Activated T-helper 17 cell treated with anti-CD3 and anti-CD28 coated beads, Interleukin-2, amount 50 U/mL, for 72 hours (primary cell): ENCODE data around the gene PRKCE. TPM values are rescaled to one million over a fixed set of nuclear protein-coding genes. Genes with fewer than 3 reads are reported as not detected.

Experiments used
- ATAC-seq: fragments of 150-1000 bp; cut with Tn5 transposase; replicated peaks from 2 replicates; pipeline ENCODE4 v1.10.0; 2021; ENCODE audit warnings: mild to moderate bottlenecking, moderate library complexity
- H3K27ac Mint-ChIP-seq: one replicate; pipeline ENCODE4 v1.8.0; 2022; ENCODE audit warnings: mixed read lengths
- H3K27me3 Mint-ChIP-seq: one replicate; pipeline ENCODE4 v1.8.0; 2022; ENCODE audit warnings: mixed read lengths
- H3K36me3 Mint-ChIP-seq: one replicate; pipeline ENCODE4 v1.8.0; 2022; ENCODE audit warnings: low read depth, mild to moderate bottlenecking, mixed read lengths
- H3K4me1 Mint-ChIP-seq: one replicate; pipeline ENCODE4 v1.8.0; 2022; ENCODE audit warnings: mixed read lengths
- H3K4me3 Mint-ChIP-seq: one replicate; pipeline ENCODE4 v1.8.0; 2022; ENCODE audit warnings: mild to moderate bottlenecking, mixed read lengths
- H3K9me3 Mint-ChIP-seq: one replicate; pipeline ENCODE4 v1.8.0; 2022; ENCODE audit warnings: mixed read lengths
- total RNA-seq, 2 donors: library from RNA; stranded (reverse); gene quantifications; one replicate each; pipeline ENCODE4 v1.2.3, GENCODE V29; 2022

The PRKCE gene
- 10 to 100 TPM; 15.9 to 16.6 TPM for total RNA-seq

GRCh38 chr2:45651415-45652089 lies at the start of gene PRKCE:
TSS of gene PRKCE (plus strand) at chr2:45651675.
- Mint-ChIP-seq H3K36me3 (peaks cover 18% of the 10 kb centered on the region), H3K4me3 (peak within 1 kb of the TSS; percentile 86), H3K9me3 (no peaks in the 10 kb centered on the region), H3K4me1 (peaks cover 17% of the 10 kb centered on the region), H3K27ac (peak within 1 kb of the TSS; percentile 89), H3K27me3 (no peaks in the 10 kb centered on the region)
- peak; percentile 28 for ATAC-seq

GRCh38 chr2:45602624-45603023 lies 48.9 kb upstream of the PRKCE start:
- Mint-ChIP-seq H3K4me3 (no peak overlapping the region), H3K27ac (no peak overlapping the region), H3K9me3 (no peaks in the 10 kb centered on the region), H3K4me1 (no peaks in the 10 kb centered on the region), H3K27me3 (no peaks in the 10 kb centered on the region), H3K36me3 (peaks cover 74% of the 10 kb centered on the region)
- ATAC-seq = no peak

DNA sequence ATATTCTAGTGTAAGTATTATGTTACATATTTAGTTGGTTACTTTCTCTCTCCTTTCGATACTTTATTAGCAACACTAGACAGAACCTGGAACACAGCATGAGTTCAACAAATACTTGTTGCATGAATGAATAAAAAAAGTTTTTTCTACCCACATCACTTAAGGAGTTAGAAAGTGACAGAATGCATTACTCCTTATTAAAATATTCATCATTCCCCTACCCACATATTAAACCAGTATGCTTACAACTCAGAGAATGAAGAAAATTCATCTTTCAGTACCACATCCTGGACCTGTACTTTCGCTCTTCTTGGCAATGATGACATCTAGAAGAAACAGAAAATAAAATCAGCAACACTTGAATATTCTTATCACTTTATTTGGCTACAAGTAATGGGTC lies 46.4 kb upstream of the PRKCE start:
- Mint-ChIP-seq H3K9me3 (no peaks in the 10 kb centered on the region), H3K27me3 (no peaks in the 10 kb centered on the region), H3K27ac (no peak overlapping the region), H3K4me3 (no peak overlapping the region), H3K4me1 (peaks cover 10% of the 10 kb centered on the region), H3K36me3 (peaks cover 49% of the 10 kb centered on the region)
- ATAC-seq = no peak

- Mint-ChIP-seq H3K27me3 (no peaks in the 10 kb centered on the region), H3K9me3 (no peaks in the 10 kb centered on the region), H3K27ac (no peak overlapping the region), H3K4me1 (peaks cover 10% of the 10 kb centered on the region), H3K36me3 (peaks cover 32% of the 10 kb centered on the region), H3K4me3 (no peak overlapping the region)
- no peak for ATAC-seq
Measured at GRCh38 chr2:45606796-45607195, 44.7 kb upstream of the PRKCE start.

DNA sequence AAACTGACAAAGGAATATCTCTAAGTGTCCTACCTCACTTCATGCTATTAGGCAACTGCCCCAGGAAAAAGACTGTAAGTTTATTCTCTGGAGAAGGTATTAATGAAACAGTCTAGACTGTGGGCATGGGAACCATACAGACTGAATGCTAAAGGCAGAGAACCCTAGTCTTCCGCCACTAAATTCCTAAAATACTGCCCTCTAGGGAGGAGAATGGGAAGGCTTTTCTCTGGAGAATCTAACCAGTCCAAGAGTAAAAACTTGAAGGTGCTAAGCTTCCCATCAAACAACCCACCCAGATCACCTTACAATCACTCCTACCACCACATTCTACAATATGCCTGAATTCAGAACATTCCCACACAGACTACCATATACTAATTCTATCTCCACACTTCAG lies 43.8 kb upstream of the PRKCE start:
- Mint-ChIP-seq H3K4me1 (peaks cover 10% of the 10 kb centered on the region), H3K4me3 (no peak overlapping the region), H3K9me3 (no peaks in the 10 kb centered on the region), H3K27ac (no peak overlapping the region), H3K36me3 (peaks cover 24% of the 10 kb centered on the region), H3K27me3 (no peaks in the 10 kb centered on the region)
- no peak for ATAC-seq

- Mint-ChIP-seq H3K9me3 (no peaks in the 10 kb centered on the region), H3K4me3 (peak overlapping the region; percentile 94), H3K4me1 (peaks cover 10% of the 10 kb centered on the region), H3K27me3 (no peaks in the 10 kb centered on the region), H3K27ac (peak overlapping the region; percentile 94), H3K36me3 (no peaks in the 10 kb centered on the region)
- peak; percentile 78 for ATAC-seq
Measured at GRCh38 chr2:45610281-45611019, 41.0 kb upstream of the PRKCE start.

DNA sequence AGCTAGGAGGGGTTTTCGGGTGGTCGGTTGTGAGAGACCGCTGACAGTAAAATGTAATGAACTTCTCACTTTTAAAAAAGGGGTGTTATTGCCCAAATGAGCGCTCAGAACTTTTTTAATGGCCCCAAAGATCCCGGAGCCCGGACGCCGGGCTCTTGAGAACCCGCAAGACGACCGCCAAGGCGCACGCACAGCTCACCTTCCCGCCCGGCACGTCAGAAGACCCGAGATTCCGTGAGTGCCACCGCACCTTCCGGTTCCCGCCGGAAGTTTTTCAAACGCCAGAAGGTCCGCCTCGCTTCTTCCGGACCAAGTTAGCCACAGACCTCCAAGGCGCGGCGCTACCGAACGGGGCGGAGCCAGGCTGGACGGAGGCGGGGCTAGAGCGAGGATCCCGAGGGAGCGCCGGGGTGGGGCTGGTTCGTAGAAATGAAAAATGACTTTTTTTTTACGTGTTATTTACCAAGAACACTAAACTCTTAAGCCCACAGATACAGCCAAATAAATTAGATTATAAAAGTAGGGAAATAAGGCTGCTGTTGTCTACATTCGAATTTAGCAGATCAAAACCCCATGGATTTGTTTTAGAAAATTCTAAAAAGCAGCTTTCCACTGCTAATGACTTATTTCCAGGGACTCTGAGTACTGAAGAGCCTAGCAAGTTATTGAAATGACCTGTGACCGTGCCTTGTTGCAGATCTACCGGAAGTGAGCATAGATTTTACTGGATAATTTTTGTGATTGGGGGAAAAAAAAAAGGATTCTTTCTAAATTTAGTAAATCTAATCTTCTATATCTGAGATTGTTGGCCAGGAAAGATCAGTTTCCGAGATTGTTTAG lies 40.2 kb upstream of the PRKCE start, which contains the start of gene SRBD1:
Gene SRBD1, minus strand, starts transcription at position 248 of the 840 bp plus-strand sequence. CDS start 5,826 bp downstream, outside the sequence.
- H3K4me1 Mint-ChIP-seq = peaks cover 10% of the 10 kb centered on the region
- peak within 1 kb of the TSS; percentile 94 for H3K4me3 Mint-ChIP-seq
- H3K27ac Mint-ChIP-seq = peak within 1 kb of the TSS; percentile 94
- no peaks in the 10 kb centered on the region for H3K27me3 Mint-ChIP-seq
- no peaks in the 10 kb centered on the region for H3K36me3 Mint-ChIP-seq
- peak; percentile 97 for ATAC-seq
- H3K9me3 Mint-ChIP-seq = no peaks in the 10 kb centered on the region

- Mint-ChIP-seq H3K4me1 (peaks cover 10% of the 10 kb centered on the region), H3K4me3 (peak overlapping the region; percentile 94), H3K27me3 (no peaks in the 10 kb centered on the region), H3K36me3 (no peaks in the 10 kb centered on the region), H3K9me3 (no peaks in the 10 kb centered on the region), H3K27ac (peak overlapping the region; percentile 94)
- no peak for ATAC-seq
Measured at GRCh38 chr2:45612285-45612684, 39.2 kb upstream of the PRKCE start.

GRCh38 chr2:45612731-45613130 lies 38.7 kb upstream of the PRKCE start:
- Mint-ChIP-seq H3K4me3 (no peak overlapping the region), H3K27me3 (no peaks in the 10 kb centered on the region), H3K4me1 (peaks cover 10% of the 10 kb centered on the region), H3K27ac (no peak overlapping the region), H3K9me3 (no peaks in the 10 kb centered on the region), H3K36me3 (no peaks in the 10 kb centered on the region)
- no peak for ATAC-seq

GRCh38 chr2:45614330-45614729 lies 37.1 kb upstream of the PRKCE start:
- Mint-ChIP-seq H3K27me3 (no peaks in the 10 kb centered on the region), H3K4me3 (no peak overlapping the region), H3K9me3 (no peaks in the 10 kb centered on the region), H3K36me3 (no peaks in the 10 kb centered on the region), H3K4me1 (peaks cover 2% of the 10 kb centered on the region), H3K27ac (no peak overlapping the region)
- no peak for ATAC-seq

DNA sequence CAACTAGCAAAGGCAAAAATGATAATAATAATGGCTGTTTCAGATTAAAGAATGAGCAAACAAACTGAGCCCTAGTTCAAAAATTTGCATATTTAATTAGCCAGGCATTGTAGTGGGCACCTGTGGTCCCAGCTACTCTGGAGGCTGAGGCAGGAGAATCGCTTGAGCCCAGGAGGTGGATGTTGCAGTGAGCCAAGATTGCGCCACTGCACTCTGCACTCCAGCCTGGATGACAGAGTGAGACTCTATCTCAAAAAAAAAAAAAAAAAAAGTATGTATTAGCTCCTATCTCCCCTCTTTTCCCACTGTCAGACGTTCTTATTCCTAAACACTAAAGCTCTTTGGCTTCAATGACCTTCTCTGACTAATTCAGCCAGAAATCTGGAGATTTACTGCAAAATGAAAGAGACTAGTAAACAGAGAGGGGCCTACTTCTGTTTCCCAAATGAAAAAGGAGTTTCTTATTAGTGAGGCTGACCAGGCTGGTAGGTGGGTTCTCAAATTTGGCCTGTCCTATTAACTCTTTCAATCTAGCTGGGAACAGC lies 36.5 kb upstream of the PRKCE start:
- ATAC-seq = no peak
- Mint-ChIP-seq H3K9me3 (no peaks in the 10 kb centered on the region), H3K27me3 (peaks cover 5% of the 10 kb centered on the region), H3K4me1 (no peaks in the 10 kb centered on the region), H3K4me3 (no peak overlapping the region), H3K36me3 (no peaks in the 10 kb centered on the region), H3K27ac (no peak overlapping the region)

- H3K36me3 Mint-ChIP-seq = no peaks in the 10 kb centered on the region
- peaks cover 12% of the 10 kb centered on the region for H3K27me3 Mint-ChIP-seq
- no peak for ATAC-seq
Measured at GRCh38 chr2:45616658-45617411, 34.6 kb upstream of the PRKCE start.

DNA sequence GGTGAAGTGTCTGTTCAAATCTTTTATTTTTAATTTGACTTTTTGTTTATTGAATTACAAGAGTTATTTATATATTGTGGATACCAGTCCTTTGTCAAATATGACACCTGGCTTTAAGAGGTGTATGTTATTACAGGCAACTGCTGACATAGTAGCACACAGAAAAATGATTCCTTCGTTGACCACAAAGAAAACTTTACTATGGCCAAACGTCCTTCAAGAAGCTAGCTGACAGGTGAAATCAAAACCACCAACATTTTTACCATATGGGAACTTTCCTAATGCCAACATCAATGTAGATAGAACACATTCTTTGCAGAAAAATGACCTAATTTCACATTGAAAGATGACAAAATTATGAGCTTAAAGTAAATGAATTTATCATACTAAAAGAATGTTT lies 34.0 kb upstream of the PRKCE start:
- ATAC-seq = no peak
- Mint-ChIP-seq H3K4me3 (no peak overlapping the region), H3K36me3 (no peaks in the 10 kb centered on the region), H3K27ac (no peak overlapping the region), H3K9me3 (no peaks in the 10 kb centered on the region), H3K4me1 (peaks cover 1% of the 10 kb centered on the region), H3K27me3 (peaks cover 17% of the 10 kb centered on the region)

More at GRCh38 chr2:45616658-45617411, 34.6 kb upstream of the PRKCE start:
- no peak overlapping the region for H3K27ac Mint-ChIP-seq
- no peaks in the 10 kb centered on the region for H3K4me1 Mint-ChIP-seq
- H3K9me3 Mint-ChIP-seq = no peaks in the 10 kb centered on the region
- H3K4me3 Mint-ChIP-seq = no peak overlapping the region
